MG63 (cell line): ENCODE data around the gene NMRAL1. TPM values are rescaled to one million over a fixed set of nuclear protein-coding genes. Genes with fewer than 3 reads are reported as not detected.
A peak's percentile ranks its signal among the peaks of the same experiment; 100 is the strongest.

Source experiments
- DNase-seq: peaks from one replicate; pipeline ENCODE4 v3.0.0-alpha.2; 2020
- H3K27me3 ChIP-seq: fragments of 250-450 bp; sonication (Bioruptor Pico); 2 replicates; pipeline ENCODE4 v1.5.1; 2020; ENCODE audit warnings: mild to moderate bottlenecking, moderate library complexity
- H3K36me3 ChIP-seq: fragments of 250-450 bp; sonication (Bioruptor Pico); 2 replicates; pipeline ENCODE4 v1.5.1; 2020; ENCODE audit warnings: mild to moderate bottlenecking, moderate library complexity
- H3K4me3 ChIP-seq: fragments of 250-450 bp; sonication (Bioruptor Pico); 2 replicates; pipeline ENCODE4 v1.5.1; 2020; ENCODE audit warnings: mild to moderate bottlenecking, moderate library complexity
- H3K9me3 ChIP-seq: fragments of 250-450 bp; sonication (Bioruptor Pico); 2 replicates; pipeline ENCODE4 v1.5.1; 2020; ENCODE audit warnings: mild to moderate bottlenecking, moderate library complexity
- total RNA-seq: library from RNA; depleted of rRNA; stranded (reverse); fragments of >200 nt; shearing (Covaris generic); gene quantifications from 2 replicates; pipeline ENCODE4 v1.2.3, GENCODE V29; 2014; ENCODE audit warnings: low replicate concordance

NMRAL1 gene
- total RNA-seq, 1 experiment from 2014 or later, result 47.3 TPM

DNA sequence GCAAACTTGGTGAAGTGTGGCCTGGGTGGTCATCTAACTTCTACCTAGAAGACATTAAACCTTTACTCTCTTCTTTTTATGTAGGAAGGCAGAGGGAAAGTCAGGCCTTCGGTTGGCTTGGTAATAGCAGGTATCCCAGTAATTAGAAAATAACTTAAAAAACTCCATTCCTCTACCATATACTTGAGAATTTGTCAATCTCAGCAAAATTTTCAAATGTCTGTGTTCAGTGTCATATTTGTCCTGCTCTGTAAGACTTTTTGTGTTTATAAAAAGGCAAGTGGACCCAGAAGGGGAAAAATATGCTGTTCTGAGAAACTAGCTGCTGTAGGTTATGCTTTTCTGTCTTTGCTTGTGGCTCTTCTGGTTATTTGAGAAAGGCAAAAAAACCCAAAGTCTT is 7.5 kb upstream of the NMRAL1 start:
- no peak for DNase-seq
- Histone ChIP-seq H3K27me3 (no peaks in the 10 kb centered on the region), H3K4me3 (no peak overlapping the region), H3K9me3 (no peaks in the 10 kb centered on the region), H3K36me3 (peaks cover 37% of the 10 kb centered on the region)

DNA sequence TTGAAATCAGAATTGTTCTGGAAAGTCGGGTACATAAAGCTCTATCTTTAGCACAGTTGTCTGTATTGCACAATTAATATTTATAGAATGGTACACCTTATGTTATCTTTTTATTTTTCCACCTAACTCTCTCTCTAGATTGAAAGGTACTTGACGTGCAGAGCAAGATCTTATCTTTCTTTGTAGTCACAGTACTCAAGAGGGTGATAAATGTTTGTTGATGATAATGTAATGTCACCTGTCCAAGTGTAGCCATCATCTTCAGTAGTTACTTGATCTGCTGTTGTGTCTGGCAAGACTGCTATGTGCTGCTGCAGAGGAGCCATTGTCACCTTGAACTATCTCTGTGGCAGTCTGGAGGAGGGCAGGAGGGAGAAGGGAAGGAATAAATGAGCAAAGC is 7.1 kb upstream of the NMRAL1 start:
- H3K4me3 ChIP-seq, result no peak overlapping the region
- DNase-seq, result no peak
- H3K27me3 ChIP-seq, result no peaks in the 10 kb centered on the region
- no peaks in the 10 kb centered on the region for H3K9me3 ChIP-seq
- peaks cover 37% of the 10 kb centered on the region for H3K36me3 ChIP-seq

DNA sequence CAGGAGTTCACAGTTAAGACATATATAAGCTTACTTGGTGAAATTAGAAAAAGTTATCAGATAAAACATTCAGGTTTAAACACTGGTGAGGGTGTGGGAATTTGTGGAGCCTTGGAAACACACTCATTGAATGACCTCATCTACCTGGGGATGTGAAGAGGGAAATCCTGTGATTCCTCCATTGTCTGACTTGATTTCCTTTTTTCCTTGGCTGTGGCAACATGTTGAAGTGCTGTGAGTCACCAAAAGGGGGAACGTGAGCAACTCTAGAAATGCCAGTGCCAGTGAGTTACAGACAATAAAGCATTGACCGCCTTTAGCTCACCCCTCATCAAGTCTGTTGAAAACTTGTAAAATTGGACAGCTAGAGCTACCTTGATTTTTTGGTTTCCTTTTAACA is 3.5 kb upstream of the NMRAL1 start:
- Histone ChIP-seq H3K4me3 (no peak overlapping the region; the same call in 1 of the 2 replicates), H3K9me3 (no peaks in the 10 kb centered on the region), H3K36me3 (peaks cover 11% of the 10 kb centered on the region), H3K27me3 (no peaks in the 10 kb centered on the region)
- DNase-seq, result peak; percentile 43

DNA sequence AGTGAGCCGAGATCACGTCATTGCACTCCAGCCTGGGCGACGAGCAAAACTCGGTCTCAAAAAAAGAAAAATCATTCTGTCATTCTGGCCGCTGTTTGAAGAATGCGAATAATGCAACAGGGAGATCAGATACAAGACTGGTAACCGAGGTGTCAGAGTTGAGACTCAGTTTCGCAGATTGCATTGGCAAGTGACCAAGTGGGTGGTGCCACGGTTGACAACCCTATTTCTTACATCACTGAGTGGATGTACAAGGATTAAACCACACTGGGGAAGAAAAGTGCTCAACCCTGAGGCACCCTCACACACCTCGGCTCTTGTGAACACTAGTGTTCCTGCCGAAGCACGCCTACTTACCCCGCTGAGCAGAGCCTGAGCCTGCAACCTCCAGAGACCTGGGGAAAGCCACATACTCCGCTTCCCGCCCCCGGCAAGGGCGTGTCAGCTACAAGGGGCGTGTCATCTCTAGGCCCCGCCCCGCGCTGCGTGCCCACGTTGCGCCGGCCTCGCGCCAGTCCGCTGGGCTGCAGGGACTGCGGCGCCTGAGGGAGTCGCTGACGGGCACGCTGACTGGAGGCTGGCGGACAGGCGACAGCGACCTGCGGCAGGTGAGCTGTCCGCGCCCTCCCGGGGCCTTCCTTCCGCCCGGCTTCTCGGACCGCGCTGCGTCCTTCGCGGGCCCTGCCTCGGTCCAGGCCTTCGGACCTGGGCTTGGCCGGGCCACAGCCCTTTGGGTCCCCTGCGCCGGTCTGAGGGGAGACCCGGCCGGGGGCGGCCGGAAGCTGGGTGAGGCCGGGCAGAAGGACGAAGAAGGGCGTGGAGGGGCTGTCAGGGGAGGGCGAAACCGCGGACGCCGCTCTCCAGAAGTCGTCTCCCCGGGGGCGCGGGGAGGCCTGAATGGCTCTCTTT is 1.7 kb upstream of the NMRAL1 start, which contains the start of gene HMOX2:
TSS of gene HMOX2 (plus strand) at position 519 of the 909 bp plus-strand sequence. CDS start 29,127 bp downstream, outside the sequence.
- no peaks in the 10 kb centered on the region for H3K27me3 ChIP-seq
- peak; percentile 89 for DNase-seq
- peak within 1 kb of the TSS; percentile 95 for H3K4me3 ChIP-seq
- H3K36me3 ChIP-seq, result peaks cover 11% of the 10 kb centered on the region; the same call in 1 of the 2 replicates
- no peaks in the 10 kb centered on the region for H3K9me3 ChIP-seq

DNA sequence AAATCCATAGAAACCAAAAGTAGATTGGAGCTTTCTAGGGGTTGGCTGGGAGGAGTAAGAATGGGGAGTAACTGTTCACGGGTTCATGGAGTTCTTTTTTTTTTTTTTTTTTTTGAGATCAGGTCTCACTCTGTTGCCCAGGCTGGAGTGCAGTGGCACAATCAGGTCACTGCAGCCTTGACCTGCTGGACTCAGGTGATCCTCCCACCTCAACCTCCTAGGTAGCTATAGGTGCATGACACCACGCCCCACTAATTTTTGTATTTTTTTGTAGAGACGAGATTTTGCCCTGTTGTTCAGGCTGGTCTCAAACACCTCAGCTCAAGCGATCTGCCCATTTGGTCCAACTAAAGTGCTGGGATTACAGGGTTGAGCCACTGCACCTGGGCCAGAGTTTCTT is 1.5 kb downstream of the NMRAL1 start:
- no peak for DNase-seq
- H3K36me3 ChIP-seq, result peaks cover 2% of the 10 kb centered on the region; the same call in 1 of the 2 replicates
- H3K27me3 ChIP-seq, result no peaks in the 10 kb centered on the region
- H3K9me3 ChIP-seq, result no peaks in the 10 kb centered on the region
- no peak overlapping the region for H3K4me3 ChIP-seq

DNA sequence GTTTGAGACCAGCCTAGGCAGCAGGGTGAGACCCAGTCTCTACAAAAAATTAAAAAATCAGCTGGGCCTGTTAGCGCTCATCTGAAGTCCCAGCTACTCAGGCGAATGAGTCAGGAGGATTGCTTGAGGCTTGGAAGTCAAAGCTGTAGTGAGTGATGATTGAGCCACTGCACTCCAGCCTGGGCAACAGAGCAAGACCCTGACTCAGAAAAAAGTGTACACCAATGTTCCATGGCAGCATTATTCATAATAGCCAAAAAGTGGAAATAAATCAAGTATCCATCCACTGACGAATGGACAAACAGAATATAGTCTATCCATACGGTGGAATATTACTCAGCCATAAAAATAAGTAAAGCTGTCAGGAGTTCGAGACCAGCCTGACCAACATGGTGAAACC is 2.6 kb downstream of the NMRAL1 start:
- DNase-seq, result no peak
- Histone ChIP-seq H3K36me3 (peaks cover 8% of the 10 kb centered on the region), H3K4me3 (no peak overlapping the region), H3K27me3 (no peaks in the 10 kb centered on the region), H3K9me3 (no peaks in the 10 kb centered on the region)

DNA sequence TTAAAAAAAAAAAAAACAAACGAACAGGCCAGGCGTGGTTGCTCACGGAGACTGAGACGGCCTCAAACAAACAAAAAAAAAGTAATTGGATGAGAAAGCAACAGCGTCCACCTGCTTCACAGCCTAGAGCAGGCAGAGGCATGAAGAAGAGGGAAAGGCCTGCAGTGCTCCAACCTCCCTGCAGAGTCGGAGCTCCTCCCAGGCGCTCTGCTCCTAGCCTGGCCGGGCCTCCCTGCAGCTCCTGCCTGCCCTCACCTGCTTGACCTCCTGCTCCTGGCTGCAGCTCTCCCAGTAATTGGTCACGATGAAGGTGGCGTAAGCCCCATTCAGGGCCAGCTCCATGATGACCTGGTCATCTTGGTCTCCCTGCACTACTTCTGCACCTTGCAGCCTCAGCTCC is 5.5 kb downstream of the NMRAL1 start:
- H3K4me3 ChIP-seq, result no peak overlapping the region
- H3K27me3 ChIP-seq, result no peaks in the 10 kb centered on the region
- no peak for DNase-seq
- H3K9me3 ChIP-seq, result no peaks in the 10 kb centered on the region
- H3K36me3 ChIP-seq, result peaks cover 20% of the 10 kb centered on the region

DNA sequence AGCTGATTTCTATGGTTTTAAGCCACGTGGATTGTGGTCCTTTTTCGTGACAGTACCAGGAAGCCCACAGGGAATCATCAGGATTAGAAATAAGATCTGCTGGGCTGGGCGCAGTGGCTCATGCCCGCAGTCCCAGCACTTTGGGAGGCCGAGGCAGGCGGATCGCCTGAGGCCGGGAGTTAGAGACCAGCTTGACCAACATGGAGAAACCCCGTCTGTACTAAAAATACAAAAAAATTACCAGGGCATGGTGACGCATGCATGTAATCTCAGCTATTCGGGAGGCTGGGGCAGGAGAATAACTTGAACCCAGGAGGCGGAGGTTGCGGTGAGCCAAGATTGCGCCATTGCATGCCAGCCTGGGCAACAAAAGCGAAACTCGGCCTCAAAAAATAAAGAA is 6.5 kb downstream of the NMRAL1 start:
- Histone ChIP-seq H3K4me3 (no peak overlapping the region), H3K36me3 (peaks cover 29% of the 10 kb centered on the region), H3K27me3 (no peaks in the 10 kb centered on the region), H3K9me3 (no peaks in the 10 kb centered on the region)
- no peak for DNase-seq

DNA sequence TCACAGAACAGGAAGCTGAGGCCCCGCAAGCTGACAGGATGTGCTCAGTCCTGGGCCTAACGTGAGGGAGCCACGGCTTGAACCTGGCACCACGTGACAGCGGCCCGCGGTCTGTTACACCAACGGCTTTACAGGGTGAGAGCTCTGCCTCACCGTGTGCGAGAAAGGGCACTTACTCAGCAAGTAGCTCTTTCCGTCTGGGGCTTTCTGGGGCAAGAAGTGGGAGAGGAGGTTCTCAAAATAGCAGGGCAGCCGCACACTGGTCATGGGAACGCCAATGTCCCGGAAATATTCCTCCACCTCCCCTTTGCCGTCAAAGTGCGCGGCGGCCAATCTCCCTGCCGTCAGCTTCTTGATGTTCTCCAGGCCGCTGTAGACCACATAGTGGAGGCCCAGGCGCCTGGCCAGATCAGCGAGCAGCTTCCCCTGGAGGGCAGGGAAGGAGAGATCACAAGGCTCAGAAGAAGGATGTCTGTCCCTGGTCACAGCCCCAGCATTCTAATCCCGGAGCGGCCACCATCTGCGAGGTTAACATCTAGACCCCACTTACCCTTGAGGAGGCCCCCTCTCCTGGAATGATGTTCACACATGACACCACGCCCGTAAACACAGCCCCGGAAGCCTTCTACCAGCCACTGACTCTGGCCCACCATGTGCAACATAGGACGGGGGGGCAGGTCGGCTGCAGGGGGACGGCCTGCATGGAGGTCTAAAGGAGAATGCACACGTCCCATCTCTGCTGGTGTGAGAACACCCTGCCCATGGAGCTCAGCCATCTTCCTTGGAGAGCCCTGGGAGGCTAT is 8.2 kb downstream of the NMRAL1 start:
- H3K4me3 ChIP-seq, result no peak overlapping the region
- H3K27me3 ChIP-seq, result no peaks in the 10 kb centered on the region
- DNase-seq, result no peak
- no peaks in the 10 kb centered on the region for H3K9me3 ChIP-seq
- H3K36me3 ChIP-seq, result peaks cover 34% of the 10 kb centered on the region

DNA sequence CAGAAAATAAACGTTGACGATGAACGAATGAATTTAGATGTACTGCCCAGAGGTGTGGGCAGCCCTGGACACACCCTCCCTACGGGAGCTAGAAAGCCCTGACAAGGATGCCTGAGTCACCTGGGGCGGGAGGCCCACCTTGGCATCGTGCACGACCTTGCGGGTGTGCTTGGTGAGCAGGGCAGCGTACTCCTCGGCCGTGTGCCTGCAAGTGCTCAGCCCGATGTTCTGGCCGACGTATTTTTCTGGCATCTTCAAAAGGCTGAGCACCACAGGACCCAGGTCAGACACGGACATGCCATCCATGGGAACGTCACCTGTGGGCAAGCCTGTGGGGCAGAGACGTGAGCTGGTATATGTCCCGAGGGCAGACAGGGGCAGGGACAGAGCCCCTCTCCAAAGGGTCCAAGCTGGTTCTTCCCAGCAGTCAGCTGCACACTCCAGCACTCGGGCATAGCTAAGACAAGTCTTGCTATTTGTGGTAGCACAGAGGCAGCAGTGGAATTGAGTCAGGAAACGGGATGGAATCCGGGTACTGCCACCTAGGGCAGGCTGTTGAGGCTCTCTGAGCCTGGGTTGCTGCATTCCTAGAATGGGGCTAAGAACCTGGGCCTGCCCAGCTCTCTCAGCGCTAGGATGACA is 10.8 kb downstream of the NMRAL1 start:
- DNase-seq, result peak; percentile 13
- H3K27me3 ChIP-seq, result no peaks in the 10 kb centered on the region
- H3K9me3 ChIP-seq, result no peaks in the 10 kb centered on the region
- H3K4me3 ChIP-seq, result no peak overlapping the region
- H3K36me3 ChIP-seq, result peaks cover 53% of the 10 kb centered on the region

DNA sequence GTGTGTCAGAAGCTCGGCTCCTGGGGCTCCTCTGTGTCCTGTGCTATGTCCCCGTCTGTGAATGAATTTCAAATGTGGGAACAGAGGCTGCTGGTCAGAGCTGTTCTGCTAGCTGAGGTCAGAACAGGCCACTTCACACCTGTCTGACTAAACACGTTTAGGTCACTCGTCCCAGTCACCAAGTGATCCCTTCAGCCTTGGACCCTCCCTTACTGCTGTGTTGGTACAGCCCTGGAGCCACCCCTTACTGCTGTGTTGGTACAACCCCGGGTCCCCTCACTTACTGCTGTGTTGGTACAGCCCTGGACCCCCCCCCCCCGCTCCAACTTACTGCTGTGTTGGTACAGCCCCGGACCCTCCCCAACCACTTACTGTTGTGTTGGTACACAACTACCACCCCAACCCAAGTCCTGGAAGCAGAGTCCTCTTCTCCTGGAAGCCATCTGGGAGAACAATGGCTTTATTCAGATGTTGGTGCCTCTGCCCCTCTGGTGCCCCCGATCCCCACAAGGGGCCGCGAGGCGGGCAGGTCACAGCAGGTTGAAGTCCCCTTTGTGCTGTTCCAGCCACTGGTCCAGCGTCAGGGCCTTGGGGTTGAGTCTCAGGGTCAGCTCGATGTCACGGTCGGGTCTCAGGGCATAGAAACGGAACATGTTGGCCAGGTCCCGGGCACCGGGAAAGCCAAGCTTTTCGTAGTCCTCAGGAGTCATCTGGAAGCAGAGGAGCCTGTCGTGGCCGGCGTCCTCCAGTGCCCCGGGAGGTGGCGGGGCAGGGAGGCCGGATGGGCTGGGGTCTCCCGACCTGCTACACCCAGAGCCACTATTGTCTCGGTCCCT is 13.0 kb downstream of the NMRAL1 start:
- no peak for DNase-seq
- Histone ChIP-seq H3K4me3 (no peak overlapping the region), H3K9me3 (no peaks in the 10 kb centered on the region), H3K36me3 (peaks cover 65% of the 10 kb centered on the region), H3K27me3 (no peaks in the 10 kb centered on the region)

DNA sequence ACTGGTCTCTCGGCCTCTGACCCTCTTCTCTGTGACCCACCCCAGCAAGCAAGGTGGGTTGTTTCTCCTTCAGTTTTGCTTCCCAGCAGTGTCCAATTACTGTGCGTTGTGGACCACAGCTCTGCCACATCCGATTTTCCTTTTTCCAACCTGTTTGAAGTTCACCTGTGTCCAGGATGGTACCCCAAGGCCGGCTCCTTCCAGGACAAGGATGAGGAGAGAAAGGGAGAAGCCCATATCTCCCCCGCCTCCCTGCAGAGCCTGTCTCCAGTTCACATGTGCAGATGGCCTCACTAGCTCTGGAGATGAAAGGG is 13.5 kb downstream of the NMRAL1 start:
- DNase-seq, result no peak
- no peaks in the 10 kb centered on the region for H3K27me3 ChIP-seq
- H3K36me3 ChIP-seq, result peaks cover 69% of the 10 kb centered on the region
- H3K4me3 ChIP-seq, result no peak overlapping the region
- H3K9me3 ChIP-seq, result no peaks in the 10 kb centered on the region

DNA sequence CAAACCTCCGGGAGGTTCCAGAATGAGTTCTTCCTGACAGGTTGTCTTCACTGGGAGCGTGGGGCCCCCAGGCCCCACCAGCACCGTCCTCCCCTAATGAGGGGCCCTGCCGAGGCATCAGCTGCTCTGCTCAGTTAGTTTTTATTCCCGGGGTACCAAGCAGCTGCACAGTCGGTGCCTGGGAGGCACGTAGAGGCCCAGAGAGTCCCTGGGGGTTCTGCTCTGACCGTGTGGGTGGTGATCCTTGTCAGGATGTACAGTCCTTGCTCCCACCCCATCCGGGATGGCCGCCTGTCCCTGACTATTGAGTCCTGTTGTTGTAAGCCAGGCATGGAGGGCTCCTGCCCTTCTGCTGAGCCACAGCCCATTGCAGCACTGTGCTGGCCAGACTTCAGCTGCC is 18.5 kb downstream of the NMRAL1 start:
- Histone ChIP-seq H3K4me3 (no peak overlapping the region), H3K27me3 (no peaks in the 10 kb centered on the region), H3K9me3 (no peaks in the 10 kb centered on the region), H3K36me3 (peaks cover 90% of the 10 kb centered on the region)
- DNase-seq, result no peak

DNA sequence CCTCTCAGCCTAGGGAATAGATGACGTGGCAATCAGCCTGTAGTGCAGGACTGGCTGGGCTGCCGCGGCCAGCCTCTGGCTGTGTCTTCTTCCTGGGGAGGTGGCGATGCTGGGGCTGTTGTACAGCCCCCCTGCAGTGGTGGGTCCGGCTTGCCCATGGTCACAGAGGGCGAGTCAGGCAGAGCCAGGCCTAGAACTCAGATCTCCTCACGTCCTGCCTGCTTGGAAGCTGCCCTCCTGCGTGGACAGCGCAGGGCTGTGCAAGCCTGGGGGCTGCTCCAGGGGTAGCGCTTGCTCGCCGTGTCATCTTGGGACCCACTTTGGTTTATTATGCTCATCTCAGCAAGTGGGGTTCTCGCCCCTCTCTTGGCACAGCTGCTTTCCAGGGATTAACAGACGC is 19.3 kb downstream of the NMRAL1 start:
- H3K27me3 ChIP-seq, result no peaks in the 10 kb centered on the region
- H3K4me3 ChIP-seq, result no peak overlapping the region
- no peak for DNase-seq
- H3K36me3 ChIP-seq, result peaks cover 93% of the 10 kb centered on the region
- H3K9me3 ChIP-seq, result no peaks in the 10 kb centered on the region

DNA sequence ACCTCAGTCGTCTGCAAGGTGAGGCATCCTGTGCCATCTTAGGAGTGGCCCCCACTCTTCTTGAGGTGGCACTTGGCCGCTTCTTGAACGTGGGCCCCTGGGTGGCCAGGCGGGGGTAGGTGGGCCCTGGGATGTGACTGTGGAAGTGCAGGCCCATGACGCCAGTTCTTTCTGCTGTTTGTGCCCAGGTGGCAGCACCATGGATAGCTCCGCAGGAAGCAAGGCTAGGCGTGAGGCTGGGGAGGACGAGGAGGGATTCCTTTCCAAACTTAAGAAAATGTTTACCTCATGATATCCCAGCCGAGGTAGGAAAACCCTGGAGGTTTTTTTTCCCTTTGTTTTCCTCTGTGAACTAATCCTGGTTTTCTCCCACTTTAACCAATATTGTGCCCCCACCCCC is 19.8 kb downstream of the NMRAL1 start:
- Histone ChIP-seq H3K4me3 (no peak overlapping the region), H3K9me3 (no peaks in the 10 kb centered on the region), H3K27me3 (no peaks in the 10 kb centered on the region), H3K36me3 (peaks cover 93% of the 10 kb centered on the region)
- DNase-seq, result no peak

DNA sequence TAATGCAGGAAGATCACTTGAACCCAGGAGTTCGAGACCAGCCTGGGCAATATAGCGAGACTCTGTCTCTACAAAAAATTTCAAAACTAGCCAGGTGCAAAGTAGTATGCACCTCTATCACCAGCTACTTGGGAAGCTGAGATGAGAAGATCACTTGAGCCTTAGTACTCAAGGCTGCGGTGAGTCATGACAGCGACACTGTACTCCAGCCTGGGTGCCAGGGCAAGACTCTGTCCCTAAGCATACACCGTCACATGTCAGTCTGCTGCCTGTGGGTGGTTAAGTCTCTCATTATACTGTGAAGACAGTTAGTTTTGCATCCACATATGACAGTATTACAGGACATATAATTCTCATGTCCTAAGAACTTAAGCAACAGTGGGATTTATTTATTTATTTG is 21.8 kb downstream of the NMRAL1 start:
- DNase-seq, result no peak
- no peaks in the 10 kb centered on the region for H3K9me3 ChIP-seq
- H3K36me3 ChIP-seq, result peaks cover 89% of the 10 kb centered on the region
- no peaks in the 10 kb centered on the region for H3K27me3 ChIP-seq
- H3K4me3 ChIP-seq, result no peak overlapping the region
